Fibroblast of skin of left biceps (primary cell): ENCODE measurements around the gene MRGPRG.
"Not testable (repeated sequence)": the region's sequence is repeated elsewhere in the genome, so short reads cannot be mapped to it uniquely, and the experiment has no call there.

Experiments used
- DNase-seq, 2 experiments: peaks; one replicate each; pipeline ENCODE4 v3.0.0-alpha.2; 2013; ENCODE audit warnings: low read depth in 2 of 2

MRGPRG gene, protein sequence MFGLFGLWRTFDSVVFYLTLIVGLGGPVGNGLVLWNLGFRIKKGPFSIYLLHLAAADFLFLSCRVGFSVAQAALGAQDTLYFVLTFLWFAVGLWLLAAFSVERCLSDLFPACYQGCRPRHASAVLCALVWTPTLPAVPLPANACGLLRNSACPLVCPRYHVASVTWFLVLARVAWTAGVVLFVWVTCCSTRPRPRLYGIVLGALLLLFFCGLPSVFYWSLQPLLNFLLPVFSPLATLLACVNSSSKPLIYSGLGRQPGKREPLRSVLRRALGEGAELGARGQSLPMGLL

DNA sequence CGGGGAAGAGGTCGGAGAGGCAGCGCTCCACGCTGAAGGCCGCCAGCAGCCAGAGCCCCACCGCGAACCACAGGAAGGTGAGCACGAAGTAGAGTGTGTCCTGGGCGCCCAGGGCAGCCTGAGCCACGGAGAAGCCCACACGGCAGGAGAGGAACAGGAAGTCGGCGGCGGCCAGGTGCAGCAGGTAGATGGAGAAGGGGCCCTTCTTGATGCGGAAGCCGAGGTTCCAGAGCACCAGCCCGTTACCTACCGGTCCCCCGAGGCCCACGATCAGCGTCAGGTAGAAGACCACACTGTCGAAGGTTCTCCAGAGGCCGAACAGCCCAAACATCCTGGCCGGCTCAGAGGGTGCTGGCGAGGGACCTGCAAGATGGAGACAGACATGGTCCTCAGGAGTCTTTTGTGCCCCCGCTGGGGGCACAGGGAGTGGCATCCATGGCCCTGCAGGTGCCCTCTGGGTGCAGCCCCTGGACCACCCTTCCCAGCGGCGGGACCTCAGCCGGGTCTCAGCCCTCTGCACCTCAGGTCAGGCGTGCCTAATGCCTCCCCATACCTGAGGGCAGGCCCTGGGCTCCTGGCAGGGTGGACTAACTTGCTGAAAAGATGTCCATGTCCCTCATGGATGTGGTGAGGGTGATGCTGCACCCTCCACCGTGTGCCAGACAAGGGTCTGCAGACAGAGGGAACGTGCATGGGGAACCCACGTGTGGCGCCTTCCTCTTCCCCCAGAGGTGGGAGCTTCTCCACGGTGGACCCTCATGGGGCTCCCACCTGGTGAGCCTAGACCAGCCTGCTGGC lies at the start of gene MRGPRG:
Gene MRGPRG (minus strand): TSS at position 331 of the 798 bp plus-strand sequence. CDS start 0 bp downstream, at position 331.
- no peak for DNase-seq

DNA sequence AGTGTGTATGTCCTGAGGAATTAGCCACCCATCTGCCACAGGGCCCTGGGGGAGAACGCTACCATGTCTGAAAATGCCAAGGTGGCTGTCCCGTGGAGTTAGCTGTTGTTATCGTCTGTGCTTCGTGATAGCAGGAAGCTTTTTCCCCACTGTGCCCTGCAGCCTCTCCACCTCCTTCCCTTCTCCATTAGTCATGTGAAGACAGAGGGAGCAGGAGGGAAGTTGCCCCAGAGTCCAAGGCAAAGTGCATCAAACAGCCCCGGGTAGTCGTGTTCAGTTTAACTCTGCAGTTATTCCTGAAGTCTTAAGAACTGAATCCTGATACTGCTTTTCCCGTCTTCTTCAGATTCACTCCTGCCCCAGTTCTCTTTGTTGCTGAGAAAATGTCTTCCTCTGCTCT lies 43.9 kb upstream of the MRGPRG start:
- DNase-seq: not testable (repeated sequence)

DNA sequence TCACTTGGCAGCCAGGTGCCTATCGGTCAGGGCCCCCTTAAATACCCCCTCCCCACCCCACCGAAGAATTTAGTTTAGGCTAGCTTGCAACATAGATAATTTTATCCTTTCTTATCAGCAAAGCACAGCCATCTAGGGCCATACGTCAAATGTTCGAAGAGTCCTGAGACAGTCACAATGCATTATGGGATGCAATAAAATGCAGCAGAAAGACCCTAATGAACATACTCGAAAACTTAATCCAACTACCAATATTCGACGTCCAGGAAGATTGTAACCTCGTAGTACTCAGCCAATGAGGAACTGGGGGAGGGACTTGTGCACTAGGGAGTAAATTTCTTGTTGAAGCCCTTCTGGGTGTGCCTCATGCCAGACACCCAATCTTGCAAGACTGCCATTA lies 43.2 kb upstream of the MRGPRG start:
- not testable (repeated sequence) for DNase-seq

DNA sequence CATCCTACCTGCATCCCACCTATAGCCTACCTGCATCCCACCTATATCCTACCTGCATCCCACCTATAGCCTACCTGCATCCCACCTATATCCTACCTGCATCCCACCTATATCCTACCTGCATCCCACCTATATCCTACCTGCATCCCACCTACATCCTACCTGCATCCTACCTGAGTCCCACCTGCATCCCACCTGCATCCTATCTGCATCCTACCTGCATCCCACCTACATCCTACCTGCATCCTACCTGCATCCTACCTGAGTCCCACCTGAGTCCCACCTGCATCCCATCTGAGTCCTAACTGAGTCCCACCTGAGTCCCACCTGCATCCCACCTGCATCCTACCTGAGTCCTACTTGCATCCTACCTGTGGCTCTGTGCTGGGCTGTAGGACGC lies 38.9 kb upstream of the MRGPRG start:
- DNase-seq: not testable (repeated sequence)

DNA sequence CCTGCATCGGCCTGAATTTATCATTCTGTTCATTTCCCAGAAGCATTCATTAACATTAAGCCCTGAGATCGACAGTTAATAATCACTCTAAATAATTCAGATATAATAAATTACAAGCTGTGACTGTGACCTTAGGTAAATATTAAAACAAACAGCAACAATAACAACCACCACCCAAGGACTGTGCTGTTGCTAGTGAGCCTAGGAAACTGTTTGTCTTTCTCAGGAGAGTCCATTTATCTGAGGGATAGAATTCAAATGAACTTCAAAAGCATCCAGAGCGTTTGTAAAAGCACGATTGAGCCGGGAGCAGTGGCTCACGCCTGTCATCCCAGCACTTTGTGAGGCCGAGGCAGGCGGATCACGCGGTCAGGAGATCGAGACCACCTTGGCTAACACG lies 36.6 kb upstream of the MRGPRG start:
- not testable (repeated sequence) for DNase-seq

DNA sequence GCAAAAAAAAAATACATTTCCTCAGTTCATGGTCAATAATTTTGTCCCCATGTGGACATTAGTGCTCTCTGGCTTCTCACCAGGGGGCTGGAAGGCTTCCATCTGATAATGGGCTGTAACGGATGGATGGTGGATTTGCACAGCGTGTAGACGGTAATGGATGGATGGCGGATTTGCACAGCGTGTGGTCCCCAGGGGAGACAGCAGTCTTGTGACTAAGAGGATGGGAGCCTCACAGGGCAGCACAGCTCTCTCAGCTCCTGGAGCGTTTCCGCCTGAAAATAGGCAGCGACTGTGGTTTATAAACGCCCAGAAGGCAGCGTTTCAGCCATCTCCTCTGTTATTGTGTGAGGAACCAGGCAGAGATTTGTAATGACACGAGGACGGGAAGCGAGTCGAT lies 36.2 kb upstream of the MRGPRG start:
- not testable (repeated sequence) for DNase-seq

DNA sequence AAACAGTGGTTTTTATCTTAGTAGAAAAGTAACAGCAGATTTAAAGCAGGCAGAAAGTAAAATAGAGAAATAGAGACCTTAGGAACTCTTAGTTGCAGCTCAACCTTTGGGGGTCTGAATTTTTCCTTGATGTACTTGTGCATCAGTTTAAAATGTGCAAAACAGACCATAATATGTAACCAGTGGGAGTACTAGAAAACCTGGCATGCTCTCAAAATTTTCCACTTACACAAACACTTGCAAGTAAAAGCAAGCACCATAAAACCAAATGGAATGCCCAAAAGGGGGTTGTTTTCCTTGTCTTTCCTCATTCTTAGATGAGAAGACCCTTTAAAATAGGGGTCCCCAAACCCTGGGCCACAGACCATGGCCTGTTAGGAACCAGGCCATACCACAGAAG lies 26.5 kb upstream of the MRGPRG start:
- DNase-seq: no peak

DNA sequence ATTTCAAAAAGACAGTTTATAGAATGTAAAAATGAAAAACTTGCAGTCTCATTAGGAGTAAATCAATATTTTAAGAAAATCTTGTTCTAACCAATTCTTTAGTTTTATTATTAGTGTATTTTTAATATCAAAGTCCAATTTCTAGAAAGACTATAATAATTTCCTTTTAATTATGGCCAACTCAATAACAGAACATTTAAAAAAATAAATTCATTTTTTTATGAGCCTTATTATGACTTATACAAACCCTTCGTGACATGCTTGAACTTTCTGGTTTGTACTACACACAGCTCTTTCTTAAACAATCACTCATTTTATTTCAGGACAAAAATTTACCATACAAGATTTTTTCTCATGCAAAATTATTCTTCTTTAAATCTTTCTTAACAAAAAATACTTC lies 25.3 kb upstream of the MRGPRG start:
- no peak for DNase-seq

DNA sequence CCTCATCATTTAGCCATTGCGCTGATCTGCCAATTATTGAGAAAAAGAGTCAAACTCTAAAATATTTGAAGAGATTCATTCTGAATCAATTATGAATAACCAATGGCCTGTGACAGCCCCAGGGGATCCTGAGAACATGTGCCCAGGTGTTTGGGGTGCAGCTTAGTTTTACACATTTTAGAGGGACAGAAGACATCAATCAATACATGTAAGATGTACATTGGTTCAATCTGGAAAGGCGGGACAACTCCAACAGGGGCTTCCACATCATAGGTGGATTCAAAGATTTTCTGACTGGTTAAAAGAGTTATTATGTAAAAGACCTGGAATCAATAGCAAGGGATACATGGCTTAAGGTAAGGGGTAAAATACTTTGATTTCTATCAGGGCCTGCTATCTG lies 18.5 kb upstream of the MRGPRG start:
- DNase-seq: no peak

DNA sequence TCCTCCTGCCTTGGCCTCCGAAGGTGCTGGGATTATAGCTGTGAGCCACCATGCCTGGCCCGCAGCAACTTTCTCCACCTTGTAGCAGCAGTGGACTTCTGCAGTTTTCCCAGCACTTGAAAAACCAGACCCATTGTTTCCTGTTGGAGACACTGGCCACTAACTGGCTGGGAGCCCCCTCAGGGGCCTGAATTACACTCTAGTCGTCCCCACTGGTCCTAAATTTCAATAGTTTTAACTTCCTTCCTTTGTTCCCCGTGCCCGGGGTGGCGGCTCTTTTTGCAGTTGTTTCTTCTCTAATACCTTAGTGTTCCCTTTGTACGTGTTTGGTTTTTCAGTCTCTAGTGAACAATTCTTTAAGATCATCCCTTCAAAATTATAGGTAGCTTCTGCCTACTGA lies 16.2 kb upstream of the MRGPRG start:
- no peak for DNase-seq

DNA sequence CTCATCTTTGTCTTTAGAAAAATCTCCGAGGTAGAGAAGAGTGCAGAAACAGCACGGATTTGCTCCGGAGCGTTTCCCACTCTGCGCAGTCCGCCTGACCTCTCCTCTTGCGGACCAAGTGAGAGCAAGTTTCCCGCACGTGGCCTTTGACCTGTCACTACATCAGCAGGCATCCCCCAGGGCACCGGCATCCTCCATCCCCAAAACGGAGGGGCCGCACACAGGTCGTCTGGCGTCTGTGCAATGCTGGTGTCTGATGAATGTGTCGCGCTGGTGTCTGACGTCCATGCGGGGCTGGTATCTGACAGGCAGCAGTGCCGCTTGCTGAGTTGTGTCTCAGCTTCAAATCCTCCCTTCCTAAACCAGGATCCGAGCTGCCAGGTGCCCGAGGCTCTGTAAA lies 14.3 kb upstream of the MRGPRG start:
- no peak for DNase-seq

DNA sequence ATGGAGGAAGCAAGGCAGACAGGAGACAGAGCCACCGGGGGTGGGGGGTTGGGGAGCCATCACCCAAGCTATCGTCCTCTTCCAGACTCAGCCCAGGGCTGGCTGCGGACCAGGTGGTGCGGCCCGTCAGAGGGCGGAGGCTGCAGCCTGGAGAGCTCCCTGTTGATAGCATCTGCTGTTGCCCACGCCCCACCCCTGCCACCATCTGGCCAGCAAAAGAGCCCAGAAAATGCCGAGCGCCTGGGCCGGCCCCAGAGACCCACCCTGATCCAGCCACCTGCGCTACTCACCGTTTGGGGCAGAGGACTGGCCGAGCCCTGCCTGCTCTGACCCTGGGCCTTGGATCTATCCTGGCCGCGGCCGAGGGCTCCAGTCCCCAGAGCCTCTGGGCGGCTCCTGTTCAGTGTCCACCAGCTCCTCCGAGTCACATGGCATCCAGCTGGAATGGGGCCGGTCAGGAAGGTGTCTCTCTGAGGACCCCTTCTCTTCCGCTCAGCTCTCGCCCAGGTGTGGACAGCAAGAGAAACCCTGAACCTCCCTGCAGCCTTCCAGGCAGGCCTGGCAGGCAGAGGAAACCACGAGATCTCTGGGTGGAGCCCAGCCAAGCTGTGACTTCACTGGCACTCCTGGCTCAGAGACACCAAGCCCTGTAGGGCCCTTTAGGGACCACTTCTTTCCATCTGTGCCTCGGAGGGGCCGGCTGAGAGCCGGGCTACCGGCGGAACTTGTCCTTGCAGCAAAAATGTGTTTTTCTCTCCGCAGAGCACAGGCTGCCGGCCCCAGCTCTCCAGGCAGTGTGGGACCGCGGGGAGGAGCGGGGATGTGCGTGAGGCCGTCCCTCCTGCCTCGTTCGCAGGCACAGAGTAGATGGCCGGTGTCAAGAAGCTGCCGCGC lies 13.5 kb upstream of the MRGPRG start, which contains the start of gene MRGPRE:
Gene MRGPRE (minus strand): TSS at position 567 of the 894 bp plus-strand sequence. CDS start 3,618 bp downstream, outside the sequence.
- no peak for DNase-seq

DNA sequence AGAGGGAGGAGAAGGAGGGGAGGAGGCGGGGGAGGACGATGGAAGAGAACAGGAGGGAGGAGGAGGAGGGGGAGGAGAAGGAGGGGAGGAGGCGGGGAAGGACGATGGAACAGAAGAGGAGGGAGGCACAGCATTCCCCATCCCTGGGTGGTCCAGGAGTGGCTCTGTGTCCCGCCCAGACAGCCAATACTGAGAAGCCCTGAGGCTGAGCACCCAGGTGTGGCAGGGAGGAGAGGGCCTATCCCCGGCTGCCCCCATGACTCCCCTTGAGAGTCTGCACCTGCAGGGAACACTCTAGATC lies 12.9 kb upstream of the MRGPRG start:
- no peak for DNase-seq

DNA sequence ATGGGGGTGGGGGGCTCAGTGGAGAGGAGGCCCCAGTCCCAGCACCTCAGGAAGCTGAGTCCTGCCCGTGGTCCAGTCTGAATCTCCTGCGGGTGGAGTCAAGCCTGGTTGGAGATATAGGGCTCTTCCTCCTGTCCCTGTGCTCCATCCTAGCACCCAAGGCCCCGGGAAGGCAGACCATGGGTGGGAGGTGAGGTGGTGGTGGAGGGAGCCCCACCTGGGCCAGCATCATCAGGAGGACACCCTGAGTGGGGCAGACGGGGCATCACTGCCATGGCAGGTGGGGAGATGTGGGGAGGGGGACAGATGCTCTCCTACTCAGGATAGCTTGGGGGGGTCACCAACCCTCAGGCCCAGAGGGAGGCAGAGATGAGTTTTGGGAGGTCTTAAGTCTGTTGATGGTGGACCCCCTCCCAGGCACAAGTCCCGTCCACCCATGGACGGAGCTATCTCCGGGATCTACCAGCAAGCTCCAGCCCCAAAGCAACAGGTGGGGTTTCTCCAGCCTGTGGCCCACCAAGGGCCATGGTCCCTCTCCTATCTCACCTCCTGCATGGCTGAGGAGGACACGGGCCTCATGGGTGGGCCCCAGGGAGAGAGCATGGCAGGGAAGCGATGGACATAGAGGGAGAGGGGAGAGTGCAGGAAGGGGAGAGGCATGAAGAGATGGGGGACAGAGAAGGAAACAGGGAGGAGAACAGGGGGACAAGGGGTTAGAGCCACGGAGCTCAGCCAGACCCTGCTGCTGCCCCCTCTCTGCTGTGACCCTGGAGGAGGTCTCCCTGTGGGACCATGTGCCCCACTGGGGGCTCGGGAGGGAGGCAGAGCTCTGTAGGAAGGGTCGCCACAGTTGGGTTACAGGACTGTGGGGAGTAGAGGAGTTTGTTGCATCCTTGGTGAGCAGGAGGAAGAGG lies 12.3 kb upstream of the MRGPRG start:
- no peak for DNase-seq

DNA sequence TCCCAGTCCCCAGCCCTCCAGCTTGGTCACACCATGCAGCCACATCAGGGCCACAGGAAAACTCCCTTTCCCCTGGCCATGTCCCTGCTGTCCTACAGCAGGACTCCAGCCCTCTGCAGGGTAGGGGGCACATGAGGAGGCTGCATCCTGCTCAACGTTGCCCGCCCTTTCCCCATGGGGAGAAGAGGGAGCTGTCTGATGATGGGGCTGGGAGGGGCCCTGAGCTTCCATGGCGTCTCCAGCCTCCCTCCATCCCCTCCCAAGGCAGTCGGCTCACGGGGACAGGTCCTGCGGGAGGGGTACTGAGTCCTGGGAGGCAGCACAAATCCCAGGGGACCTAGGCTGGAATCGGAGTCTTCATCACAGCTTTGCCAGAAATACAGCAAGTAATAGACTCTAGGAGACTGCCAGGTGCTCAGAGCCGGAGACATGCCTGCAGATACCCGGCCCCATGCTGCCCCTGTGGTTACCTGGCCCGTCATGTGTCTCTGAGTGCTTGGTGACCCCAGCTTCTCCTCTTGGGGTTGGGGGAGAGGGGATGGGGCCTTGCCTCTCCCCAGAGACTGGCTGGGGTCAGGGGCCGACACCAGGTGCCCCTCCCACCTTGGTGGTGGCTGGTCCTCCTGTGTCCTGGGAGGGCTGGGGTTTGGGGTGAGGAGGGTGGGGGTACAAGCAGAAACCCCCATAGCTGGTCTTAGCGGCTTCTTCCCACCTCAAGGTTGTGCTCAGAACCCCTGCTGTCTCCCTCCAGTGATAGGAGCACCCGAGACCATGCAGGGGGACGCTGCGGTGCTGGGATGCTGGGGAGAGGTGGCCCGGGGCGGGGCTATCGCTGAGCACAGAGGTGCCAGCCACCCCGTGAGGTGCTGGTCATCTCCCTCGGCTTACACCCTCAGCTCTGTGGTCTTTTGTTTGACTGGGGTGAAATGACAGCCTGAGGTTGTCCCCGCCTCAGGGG lies 11.3 kb upstream of the MRGPRG start:
- DNase-seq: no peak

DNA sequence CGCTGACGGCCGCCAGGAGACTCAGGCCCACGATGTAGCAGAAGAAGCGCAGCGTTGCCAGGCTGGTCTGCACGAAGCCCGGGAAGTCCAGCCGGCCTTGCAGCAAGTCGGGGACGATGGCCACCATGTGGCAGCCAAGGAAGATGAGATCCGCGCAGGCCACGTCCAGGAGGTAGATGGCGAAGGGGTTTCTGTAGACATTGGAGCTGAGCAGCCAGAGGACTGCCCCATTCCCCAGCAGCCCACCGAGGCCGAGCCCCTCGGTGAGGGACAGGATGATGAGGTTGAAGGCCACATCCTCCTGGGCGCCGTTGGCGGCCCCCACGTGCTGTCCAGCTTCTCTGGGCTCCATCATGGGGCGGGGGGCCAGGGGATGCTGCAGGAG lies 9.8 kb upstream of the MRGPRG start:
- DNase-seq: no peak

DNA sequence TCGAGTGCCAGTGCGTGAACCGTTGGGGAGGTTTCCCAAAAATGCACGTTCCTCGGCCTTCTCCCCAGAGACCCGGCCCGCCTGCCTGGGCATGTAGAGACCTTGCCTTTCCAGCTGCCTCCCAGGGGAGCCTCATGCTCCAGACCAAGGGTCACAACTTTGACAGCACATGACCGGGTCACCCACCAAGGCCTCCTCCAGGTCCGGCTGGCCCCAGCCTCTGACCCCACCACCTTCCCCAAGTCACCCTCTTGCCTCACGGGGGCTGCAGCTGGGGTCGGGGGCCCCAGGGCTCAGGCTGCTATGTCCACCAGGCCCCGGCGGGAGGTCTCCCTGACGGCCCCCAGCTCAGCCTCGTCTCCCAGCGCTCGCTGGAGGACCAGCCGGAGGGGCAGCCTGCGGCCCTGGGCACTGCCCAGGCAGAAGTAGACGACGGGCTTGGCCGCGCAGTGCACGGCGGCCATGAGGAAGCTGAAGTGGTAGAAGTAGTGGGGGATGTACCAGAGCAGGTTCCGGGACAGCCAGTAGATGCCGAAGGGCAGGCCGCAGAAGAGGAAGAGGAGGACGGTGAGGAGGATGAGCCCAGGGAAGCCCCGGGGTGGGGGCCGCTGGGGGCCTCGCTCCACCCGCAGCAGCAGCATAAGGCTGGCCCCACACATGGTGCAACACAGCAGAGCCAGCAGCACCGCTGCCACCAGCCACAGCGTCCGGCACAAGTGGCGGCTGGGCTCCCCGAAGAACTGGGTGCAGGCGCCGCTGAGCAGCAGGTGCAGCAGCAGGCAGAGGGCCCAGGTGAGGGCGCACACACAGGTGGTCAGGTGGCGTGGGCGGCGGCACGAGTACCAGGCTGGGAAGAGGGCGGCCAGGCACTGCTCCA lies 9.2 kb upstream of the MRGPRG start:
- DNase-seq: no peak

DNA sequence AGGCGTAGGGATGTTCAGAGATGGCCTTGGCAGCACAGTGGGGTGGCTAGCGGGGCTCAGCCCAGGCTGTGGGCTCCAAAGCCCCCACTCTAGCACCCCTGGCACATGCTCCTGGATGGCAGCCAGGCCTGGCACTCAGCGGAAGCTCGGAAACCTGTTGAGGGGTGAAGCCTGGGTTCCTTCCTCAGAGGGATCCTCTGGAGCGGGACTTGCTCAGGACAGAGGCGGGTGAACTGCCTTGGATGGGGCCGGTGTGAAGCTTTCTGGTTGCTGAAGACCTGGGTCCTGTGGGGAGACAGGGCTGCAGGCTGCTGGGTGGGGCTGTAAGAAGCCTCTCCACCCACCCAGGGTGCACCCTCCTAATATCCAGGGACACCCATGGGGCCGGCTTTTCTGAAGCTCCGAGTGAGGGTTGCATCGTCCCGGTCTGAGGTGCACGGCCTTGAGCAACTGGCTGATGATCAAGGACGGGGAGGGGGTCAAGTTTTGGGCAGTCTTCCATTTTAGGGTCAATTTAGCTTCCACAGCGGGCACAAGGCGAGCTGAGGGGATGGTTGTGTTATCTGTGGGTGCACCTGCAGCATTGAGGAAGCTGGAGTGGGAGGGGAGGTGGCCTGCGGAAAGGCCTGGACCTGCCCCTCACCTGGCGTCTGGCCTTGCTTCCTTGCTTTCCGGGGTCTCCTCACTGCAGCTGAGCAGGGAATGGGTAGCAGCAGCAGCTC lies 8.4 kb upstream of the MRGPRG start:
- DNase-seq: no peak
